ENCODE results near the gene SERPING1. TPM values are rescaled to one million over a fixed set of nuclear protein-coding genes. Genes with fewer than 3 reads are reported as not detected.

SERPING1 gene
- polyA plus RNA-seq, 1 donor from 2014 or later, result 0.22 TPM

DNA sequence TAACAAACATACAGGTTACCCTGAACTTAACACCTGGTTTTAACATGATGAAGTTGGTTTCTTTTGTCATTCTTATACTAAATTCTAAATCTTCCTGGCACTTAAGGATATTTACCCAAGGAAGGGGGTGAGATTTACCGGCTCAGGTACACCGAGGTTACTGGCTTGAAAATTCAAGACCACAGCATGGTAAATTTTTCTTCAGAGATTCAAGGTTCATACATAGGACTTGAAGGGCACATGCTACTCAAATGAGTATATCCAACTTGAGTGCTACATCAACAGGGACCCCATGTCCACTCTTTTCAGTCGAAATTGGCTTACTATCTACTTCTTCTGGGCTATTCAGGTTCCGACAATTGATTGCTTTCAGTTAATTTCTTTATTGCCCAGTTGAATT is 12.7 kb downstream of the SERPING1 start:
- Histone ChIP-seq H3K9me2 (ENCODE audit: insufficient read depth, low read length) (no peaks in the 10 kb centered on the region), H3F3A (ENCODE audit: insufficient read depth, low read length, poor library complexity, severe bottlenecking) (no peaks in the 10 kb centered on the region), H3K27ac (ENCODE audit: low read length) (no peak overlapping the region), H3K79me2 (replicated peaks; ENCODE audit: insufficient read depth, low read length) (no peaks in the 10 kb centered on the region), H2AFZ (ENCODE audit: low read depth, low read length) (no peak overlapping the region), H3K9me3 (ENCODE audit: low read length) (no peaks in the 10 kb centered on the region), H3K4me3 (ENCODE audit: low read length) (no peak overlapping the region), H3K9ac (ENCODE audit: low read length) (no peak overlapping the region), H4K20me1 (ENCODE audit: insufficient read depth) (no peaks in the 10 kb centered on the region), H3K36me3 (ENCODE audit: insufficient read depth, low read length) (no peaks in the 10 kb centered on the region), H3K4me2 (ENCODE audit: low read length) (no peak overlapping the region), H3K27me3 (ENCODE audit: insufficient read depth, low read depth, low read length) (no peaks in the 10 kb centered on the region)
- TF ChIP-seq POLR2AphosphoS5 (IDR thresholded peaks at IDR 0.05) (no peak), REST (IDR thresholded peaks at IDR 0.05; ENCODE audit: borderline replicate concordance) (no peak), CTCF (IDR thresholded peaks at IDR 0.05; ENCODE audit: poor library complexity, severe bottlenecking) (no peak), EP300 (conservative IDR thresholded peaks at IDR 0.05; ENCODE audit: poor library complexity, severe bottlenecking) (no peak), EZH2 (IDR thresholded peaks at IDR 0.05; ENCODE audit: borderline replicate concordance, insufficient read depth, low read length, poor library complexity, severe bottlenecking) (no peak), MXI1 (conservative IDR thresholded peaks at IDR 0.05; ENCODE audit: poor library complexity, severe bottlenecking) (no peak), SMC3 (conservative IDR thresholded peaks at IDR 0.05; ENCODE audit: poor library complexity) (no peak), RAD21 (conservative IDR thresholded peaks at IDR 0.05) (no peak), TAF1 (IDR thresholded peaks at IDR 0.05; ENCODE audit: low read depth) (no peak)

DNA sequence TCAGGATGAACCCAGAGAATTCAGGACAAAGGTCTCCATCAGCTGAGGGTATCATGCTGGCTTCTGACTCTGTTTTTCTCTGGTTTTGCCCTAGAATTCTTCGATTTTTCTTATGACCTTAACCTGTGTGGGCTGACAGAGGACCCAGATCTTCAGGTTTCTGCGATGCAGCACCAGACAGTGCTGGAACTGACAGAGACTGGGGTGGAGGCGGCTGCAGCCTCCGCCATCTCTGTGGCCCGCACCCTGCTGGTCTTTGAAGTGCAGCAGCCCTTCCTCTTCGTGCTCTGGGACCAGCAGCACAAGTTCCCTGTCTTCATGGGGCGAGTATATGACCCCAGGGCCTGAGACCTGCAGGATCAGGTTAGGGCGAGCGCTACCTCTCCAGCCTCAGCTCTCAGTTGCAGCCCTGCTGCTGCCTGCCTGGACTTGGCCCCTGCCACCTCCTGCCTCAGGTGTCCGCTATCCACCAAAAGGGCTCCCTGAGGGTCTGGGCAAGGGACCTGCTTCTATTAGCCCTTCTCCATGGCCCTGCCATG is 16.8 kb downstream of the SERPING1 start:
- H2AFZ ChIP-seq (ENCODE audit: low read depth, low read length), result no peak overlapping the region
- no peaks in the 10 kb centered on the region for H3K27me3 ChIP-seq (ENCODE audit: insufficient read depth, low read depth, low read length)
- H3K9me2 ChIP-seq (ENCODE audit: insufficient read depth, low read length), result no peaks in the 10 kb centered on the region
- TF ChIP-seq SMC3 (conservative IDR thresholded peaks at IDR 0.05; ENCODE audit: poor library complexity), result no peak
- TF ChIP-seq EZH2 (IDR thresholded peaks at IDR 0.05; ENCODE audit: borderline replicate concordance, insufficient read depth, low read length, poor library complexity, severe bottlenecking), result no peak
- no peak for TF ChIP-seq MXI1 (conservative IDR thresholded peaks at IDR 0.05; ENCODE audit: poor library complexity, severe bottlenecking)
- no peak for TF ChIP-seq REST (IDR thresholded peaks at IDR 0.05; ENCODE audit: borderline replicate concordance)
- no peak for TF ChIP-seq POLR2AphosphoS5 (IDR thresholded peaks at IDR 0.05)
- no peak for TF ChIP-seq RAD21 (conservative IDR thresholded peaks at IDR 0.05)
- TF ChIP-seq EP300 (conservative IDR thresholded peaks at IDR 0.05; ENCODE audit: poor library complexity, severe bottlenecking), result no peak
- TF ChIP-seq CTCF (IDR thresholded peaks at IDR 0.05; ENCODE audit: poor library complexity, severe bottlenecking), result no peak
- no peak for TF ChIP-seq TAF1 (IDR thresholded peaks at IDR 0.05; ENCODE audit: low read depth)
- no peak overlapping the region for H3K4me2 ChIP-seq (ENCODE audit: low read length)
- H3K9me3 ChIP-seq (ENCODE audit: low read length), result no peaks in the 10 kb centered on the region
- no peaks in the 10 kb centered on the region for H3K36me3 ChIP-seq (ENCODE audit: insufficient read depth, low read length)
- no peaks in the 10 kb centered on the region for H4K20me1 ChIP-seq (ENCODE audit: insufficient read depth)
- H3K4me3 ChIP-seq (ENCODE audit: low read length), result no peak overlapping the region
- no peaks in the 10 kb centered on the region for H3K79me2 ChIP-seq (replicated peaks; ENCODE audit: insufficient read depth, low read length)
- H3F3A ChIP-seq (ENCODE audit: insufficient read depth, low read length, poor library complexity, severe bottlenecking), result no peaks in the 10 kb centered on the region
- no peak overlapping the region for H3K27ac ChIP-seq (ENCODE audit: low read length)
- no peak overlapping the region for H3K9ac ChIP-seq (ENCODE audit: low read length)
